GM21515 (cell line): Measurements from ENCODE around the gene APOA5.
"Not testable (repeated sequence)": the region's sequence is repeated elsewhere in the genome, so short reads cannot be mapped to it uniquely, and the experiment has no call there.

Source experiments
- ATAC-seq: cut with Tn5 transposase; IDR thresholded peaks from one replicate; pipeline ENCODE4 v1.9.1; 2021; ENCODE audit not compliant: unreplicated experiment

Gene APOA5, protein sequence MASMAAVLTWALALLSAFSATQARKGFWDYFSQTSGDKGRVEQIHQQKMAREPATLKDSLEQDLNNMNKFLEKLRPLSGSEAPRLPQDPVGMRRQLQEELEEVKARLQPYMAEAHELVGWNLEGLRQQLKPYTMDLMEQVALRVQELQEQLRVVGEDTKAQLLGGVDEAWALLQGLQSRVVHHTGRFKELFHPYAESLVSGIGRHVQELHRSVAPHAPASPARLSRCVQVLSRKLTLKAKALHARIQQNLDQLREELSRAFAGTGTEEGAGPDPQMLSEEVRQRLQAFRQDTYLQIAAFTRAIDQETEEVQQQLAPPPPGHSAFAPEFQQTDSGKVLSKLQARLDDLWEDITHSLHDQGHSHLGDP

DNA sequence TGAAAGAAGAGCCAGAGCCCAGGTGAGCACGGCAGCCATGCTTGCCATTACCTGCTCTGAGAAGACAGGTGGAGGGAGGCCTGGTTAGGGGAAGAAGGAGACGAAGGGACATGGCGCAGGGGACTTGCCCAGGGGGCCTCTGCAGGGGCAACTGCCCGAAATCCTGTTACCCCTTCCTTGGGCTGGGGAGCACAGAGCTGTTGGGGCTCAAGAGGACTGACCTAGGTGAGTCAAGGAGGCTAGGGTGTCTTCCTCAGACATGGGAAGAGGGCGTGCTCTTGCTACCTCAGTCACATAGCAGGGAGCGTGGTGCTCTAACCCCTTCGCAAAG is at the start of gene APOA5:
APOA5 (minus strand) TSS at position 67 of the 331 bp plus-strand sequence; CDS start at position 48, 19 bp downstream.
- no peak for ATAC-seq

DNA sequence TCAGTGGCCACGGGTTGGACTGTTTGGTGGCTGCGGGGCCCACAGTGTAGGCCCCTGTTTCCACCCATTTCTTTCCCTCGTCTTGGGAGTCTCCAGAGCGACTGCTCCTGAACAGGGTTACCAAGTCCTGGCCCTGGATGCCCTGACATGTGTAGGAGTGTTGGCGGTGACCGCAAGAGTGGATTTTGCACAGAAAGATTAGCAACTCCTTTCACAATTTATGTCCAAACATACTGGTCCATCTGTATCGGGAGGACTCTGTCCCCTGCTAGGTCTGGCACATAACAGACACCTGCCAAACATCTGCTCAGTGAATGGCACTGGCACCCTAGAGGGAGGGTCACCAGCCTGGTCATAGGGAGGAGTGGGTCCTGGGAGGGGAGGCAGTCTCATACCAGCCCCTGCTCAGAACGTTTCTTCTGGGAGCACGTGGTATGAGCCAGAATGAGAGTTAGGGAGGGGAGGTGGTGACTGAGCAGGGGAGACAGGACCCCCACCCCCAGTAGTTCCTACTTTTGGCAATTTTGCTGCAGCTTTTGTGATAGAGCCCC is 49.1 kb upstream of the APOA5 start:
- ATAC-seq, result no peak

DNA sequence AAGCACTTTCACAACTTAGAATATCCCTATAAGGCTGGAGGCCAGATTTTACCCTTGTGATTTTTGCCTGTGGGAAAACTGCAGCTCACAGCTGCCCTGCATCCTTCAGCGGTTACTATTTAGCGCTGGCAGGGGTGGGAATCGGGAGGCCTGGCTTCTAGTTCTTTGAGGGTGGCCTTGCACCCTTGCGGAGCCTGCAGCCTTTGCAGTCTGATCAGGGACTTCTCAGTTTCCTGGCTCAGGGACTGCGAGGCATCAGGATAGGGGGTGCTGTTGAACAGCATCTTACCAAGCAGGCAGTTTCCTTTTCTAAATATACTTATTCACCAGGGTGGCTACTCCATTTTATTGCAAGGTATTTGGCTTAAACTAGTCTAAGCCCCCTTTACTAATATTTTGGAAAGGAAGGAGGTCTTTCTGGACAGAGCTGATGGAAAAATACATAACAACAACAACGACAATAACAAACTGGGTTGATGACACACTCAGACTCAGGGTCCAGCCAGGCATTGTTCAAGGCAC is 48.6 kb upstream of the APOA5 start:
- no peak for ATAC-seq

DNA sequence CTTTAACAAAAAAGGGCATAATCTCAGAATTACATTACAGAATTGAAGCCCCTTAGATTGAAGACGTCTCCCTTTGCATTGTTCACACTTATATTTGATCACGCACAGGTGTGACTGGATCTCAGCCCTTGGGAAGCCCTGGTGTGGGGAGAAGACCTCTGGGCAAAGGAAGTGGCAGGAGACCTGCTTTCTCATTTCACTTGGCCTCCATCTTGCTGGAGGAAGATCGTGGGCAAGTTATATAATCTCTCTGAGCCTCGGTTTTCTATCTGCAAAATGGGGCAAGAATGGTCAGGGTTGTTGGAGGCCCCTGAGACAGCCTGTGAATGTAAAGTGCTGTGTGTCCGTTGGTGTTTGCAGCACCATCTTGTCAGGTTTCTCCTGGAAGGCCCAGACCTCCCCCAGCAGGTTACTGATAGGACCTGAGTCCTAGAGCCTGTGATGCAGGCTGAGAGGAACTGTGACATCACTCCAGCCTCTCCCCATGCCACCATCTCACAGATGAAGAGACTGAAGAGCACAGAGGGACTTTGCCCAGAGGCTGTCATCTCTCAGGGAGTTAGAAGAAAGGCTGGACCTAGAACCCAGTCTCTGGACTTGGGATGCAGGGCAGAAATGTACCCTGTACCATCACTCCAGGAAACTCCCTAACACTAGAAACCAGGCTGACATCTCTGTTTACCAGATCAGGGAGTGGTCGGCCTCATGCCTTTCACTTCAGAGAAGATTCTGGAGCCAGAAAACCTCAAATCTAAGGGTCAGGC is 46.8 kb upstream of the APOA5 start:
- no peak for ATAC-seq

DNA sequence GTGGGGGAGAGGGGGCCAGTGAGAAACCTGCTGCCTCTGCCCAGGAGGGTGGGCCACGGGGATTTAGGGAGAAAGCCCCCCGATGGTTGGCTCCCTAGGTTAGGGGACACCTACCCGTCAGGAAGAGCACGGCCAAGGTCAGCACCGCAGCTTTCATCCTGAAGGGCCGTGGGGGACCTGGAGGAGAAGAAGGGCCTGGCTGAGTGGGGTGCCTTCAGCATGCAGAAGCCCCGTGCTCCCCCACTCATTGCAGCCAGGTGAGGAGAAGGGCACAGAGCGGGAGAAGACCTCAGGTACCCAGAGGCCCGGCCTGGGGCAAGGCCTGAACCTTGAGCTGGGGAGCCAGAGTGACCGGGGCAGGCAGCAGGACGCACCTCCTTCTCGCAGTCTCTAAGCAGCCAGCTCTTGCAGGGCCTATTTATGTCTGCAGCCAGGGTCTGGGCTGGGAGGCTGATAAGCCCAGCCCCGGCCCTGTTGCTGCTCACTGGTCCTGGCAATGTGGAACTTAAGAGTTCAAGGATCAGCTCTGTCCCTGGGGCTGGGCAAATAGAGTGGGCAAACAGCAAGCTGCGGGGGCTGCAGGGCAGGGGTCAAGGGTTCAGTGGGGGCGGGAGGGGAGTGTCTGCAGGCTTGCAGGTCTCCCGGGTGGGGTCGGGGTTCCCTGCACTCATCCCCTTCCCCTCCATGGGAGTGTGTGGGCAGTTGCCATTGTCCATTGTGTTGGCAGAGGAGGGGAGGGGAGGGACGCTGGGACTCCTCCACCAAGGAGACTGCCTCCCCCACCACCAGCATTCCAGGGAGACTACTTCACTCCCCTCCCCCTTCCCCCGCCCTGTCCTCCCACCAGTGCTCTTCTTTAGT is 45.8 kb upstream of the APOA5 start, which contains the start of gene APOA1:
APOA1 (minus strand) TSS at position 392 of the 861 bp plus-strand sequence; CDS start at position 157, 235 bp downstream.
- ATAC-seq, result no peak

DNA sequence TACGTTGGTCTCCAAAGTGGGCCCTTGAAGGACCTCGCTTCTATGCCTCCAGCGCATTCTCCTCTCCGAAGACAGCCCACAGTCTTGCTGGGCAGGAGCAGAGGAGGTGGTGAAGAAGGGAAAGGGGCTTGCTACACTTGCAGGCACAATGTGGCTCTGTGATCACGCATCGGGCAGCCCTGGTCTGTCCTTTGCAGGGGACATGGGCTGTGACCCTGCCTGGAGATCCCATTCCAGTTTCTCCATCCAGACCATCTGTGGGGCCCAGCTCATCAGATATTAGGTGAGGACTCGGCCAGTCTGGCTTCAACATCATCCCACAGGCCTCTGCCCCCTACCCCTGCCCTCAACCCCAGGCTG is 44.9 kb upstream of the APOA5 start:
- no peak for ATAC-seq

DNA sequence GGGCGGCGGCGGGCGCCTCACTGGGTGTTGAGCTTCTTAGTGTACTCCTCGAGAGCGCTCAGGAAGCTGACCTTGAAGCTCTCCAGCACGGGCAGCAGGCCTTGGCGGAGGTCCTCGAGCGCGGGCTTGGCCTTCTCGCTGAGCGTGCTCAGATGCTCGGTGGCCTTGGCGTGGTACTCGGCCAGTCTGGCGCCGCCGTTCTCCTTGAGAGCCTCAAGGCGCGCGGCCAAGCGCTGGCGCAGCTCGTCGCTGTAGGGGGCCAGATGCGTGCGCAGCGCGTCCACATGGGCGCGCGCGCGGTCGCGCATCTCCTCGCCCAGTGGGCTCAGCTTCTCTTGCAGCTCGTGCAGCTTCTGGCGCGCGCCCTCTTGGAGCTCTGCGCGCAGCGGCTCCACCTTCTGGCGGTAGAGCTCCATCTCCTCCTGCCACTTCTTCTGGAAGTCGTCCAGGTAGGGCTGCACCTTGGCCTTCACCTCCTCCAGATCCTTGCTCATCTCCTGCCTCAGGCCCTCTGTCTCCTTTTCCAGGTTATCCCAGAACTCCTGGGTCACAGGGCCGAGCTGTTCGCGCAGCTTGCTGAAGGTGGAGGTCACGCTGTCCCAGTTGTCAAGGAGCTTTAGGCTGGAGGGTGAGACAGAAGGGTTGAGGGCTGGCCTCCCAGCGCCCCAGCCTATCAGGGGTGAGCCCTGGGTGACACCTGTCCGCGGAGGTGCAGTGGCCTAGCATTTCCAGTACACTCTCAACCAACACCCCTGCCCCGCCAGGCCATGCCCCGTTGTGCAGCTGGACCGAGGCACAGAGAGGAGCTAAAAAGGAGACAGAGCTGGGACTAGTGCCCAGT is 44.3 kb upstream of the APOA5 start:
- peak; percentile 84 for ATAC-seq

DNA sequence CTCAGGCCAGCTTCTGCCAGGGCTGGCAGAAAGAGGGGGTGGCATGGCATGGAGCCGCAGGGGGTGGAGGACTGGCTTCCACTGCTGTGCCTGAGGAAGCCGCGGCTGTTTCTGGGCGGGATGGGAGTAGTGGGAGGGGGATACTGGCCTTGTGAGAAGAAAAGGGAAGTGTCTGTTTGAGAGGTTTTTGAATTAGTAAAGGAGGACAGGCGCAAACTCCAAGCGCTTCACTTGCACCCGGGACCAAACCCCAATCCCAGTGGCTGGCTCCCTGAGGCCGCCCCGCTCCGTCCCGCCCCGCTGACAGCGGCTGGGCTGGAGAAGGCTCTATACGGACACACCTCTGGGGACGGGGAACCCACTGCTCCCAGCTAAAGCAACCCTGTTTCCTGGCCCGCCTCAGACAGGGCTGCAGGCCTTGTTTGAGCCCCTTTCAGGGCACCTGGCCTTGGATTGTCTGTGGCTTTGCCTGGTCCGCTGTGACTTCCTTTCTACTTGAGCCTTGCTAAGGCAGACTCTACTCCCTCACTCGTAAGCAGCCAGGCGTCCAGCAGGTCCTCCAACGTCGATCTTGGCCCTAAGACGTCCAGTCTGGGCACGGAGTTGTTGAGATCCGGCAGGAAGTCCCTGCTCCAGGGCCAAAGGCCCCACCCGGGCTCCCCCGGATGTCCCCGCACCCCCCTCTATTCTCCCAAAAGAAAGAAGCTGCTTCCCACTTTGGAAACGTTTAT is 43.5 kb upstream of the APOA5 start:
- ATAC-seq, result no peak

DNA sequence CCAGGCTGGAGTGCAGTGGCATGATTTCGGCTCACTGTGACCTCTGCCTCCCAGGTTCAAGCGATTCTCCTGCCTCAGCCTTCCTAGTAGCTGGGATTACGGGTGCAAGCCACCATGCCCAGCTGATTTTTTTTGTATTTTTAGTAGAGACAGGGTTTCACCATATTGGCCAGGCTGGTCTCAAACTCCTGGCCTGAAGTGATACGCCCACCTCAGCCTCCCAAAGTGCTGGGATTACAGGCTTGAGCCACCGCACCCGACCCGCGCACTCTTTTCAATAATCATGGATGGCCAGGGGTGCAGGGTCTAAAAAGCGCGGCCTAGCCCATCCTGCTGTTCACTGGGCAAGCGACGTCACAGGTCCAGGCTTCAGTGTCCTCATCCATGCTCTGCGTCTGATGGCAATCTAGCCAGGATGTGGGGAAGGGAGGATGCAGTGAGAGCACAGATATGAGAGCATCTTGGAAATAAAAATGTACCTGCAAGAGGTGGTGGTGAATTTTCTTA is 42.9 kb upstream of the APOA5 start:
- ATAC-seq, result not testable (repeated sequence)

DNA sequence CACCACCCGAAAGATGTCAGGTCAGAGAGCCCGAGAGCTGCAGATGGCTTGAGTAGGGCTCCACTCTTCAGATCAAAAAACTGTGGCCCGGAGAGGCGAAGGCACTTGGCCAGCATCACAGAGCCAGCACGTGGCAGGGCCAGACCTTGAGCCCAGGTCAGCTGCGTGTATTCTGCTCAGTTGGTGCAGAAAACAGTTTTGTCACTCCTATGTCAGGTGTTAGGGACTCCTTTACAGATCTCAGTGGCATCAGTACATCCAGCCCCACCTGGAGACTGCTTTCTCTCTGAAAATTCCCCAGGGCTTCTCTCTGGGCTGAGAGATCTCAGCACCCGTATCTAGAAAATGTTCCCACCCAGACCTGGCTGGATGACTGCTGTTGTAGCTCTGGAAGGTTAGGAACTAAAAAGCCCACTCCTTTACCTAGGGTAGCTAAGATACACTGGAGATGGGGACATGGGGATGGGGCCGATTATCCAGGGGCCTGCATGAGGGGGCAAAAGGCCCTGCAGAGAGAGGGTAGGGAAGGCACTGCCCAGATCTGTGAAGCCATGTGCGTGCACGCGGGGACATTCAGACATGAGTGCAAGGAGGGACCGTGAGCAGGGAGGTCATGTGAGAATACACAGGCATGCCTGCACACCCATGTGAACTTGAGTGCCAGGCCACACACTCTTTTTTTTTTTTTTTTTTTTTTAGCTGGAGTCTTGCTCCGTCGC is 42.3 kb upstream of the APOA5 start:
- no peak for ATAC-seq

DNA sequence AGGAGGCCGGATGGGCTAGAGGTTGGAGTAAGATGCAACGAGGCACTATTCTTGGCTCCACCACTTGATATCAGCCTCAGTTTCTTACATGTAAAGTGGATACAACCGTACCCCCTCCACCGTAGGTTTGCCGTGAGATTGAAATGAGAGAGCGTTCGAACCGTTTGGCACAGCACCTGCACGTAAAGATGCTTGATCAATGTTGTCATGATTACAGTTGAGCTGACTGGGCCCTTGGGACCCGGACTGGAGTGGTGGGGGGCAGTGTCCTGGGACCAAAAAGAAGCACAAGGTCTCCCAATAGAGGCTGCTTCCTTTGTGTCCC is 41.8 kb upstream of the APOA5 start:
- ATAC-seq, result no peak

DNA sequence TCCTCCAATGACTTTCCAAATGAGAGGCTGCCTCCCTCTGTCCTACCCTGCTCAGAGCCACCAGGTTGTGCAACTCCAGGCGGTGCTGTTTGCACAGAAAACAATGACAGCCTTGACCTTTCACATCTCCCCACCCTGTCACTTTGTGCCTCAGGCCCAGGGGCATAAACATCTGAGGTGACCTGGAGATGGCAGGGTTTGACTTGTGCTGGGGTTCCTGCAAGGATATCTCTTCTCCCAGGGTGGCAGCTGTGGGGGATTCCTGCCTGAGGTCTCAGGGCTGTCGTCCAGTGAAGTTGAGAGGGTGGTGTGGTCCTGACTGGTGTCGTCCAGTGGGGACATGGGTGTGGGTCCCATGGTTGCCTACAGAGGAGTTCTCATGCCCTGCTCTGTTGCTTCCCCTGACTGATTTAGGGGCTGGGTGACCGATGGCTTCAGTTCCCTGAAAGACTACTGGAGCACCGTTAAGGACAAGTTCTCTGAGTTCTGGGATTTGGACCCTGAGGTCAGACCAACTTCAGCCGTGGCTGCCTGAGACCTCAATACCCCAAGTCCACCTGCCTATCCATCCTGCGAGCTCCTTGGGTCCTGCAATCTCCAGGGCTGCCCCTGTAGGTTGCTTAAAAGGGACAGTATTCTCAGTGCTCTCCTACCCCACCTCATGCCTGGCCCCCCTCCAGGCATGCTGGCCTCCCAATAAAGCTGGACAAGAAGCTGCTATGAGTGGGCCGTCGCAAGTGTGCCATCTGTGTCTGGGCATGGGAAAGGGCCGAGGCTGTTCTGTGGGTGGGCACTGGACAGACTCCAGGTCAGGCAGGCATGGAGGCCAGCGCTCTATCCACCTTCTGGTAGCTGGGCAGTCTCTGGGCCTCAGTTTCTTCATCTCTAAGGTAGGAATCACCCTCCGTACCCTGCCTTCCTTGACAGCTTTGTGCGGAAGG is 40.9 kb upstream of the APOA5 start:
- ATAC-seq, result no peak

DNA sequence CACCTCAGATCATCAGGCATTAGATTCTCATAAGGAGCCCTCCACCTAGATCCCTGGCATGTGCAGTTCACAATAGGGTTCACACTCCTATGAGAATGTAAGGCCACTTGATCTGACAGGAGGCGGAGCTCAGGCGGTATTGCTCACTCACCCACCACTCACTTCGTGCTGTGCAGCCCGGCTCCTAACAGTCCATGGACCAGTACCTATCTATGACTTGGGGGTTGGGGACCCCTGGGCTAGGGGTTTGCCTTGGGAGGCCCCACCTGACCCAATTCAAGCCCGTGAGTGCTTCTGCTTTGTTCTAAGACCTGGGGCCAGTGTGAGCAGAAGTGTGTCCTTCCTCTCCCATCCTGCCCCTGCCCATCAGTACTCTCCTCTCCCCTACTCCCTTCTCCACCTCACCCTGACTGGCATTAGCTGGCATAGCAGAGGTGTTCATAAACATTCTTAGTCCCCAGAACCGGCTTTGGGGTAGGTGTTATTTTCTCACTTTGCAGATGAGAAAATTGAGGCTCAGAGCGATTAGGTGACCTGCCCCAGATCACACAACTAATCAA is 40.2 kb upstream of the APOA5 start:
- no peak for ATAC-seq

DNA sequence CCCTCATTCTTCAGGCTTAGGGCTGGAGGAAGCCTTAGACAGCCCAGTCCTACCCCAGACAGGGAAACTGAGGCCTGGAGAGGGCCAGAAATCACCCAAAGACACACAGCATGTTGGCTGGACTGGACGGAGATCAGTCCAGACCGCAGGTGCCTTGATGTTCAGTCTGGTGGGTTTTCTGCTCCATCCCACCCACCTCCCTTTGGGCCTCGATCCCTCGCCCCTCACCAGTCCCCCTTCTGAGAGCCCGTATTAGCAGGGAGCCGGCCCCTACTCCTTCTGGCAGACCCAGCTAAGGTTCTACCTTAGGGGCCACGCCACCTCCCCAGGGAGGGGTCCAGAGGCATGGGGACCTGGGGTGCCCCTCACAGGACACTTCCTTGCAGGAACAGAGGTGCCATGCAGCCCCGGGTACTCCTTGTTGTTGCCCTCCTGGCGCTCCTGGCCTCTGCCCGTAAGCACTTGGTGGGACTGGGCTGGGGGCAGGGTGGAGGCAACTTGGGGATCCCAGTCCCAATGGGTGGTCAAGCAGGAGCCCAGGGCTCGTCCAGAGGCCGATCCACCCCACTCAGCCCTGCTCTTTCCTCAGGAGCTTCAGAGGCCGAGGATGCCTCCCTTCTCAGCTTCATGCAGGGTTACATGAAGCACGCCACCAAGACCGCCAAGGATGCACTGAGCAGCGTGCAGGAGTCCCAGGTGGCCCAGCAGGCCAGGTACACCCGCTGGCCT is 38.7 kb upstream of the APOA5 start:
- no peak for ATAC-seq

DNA sequence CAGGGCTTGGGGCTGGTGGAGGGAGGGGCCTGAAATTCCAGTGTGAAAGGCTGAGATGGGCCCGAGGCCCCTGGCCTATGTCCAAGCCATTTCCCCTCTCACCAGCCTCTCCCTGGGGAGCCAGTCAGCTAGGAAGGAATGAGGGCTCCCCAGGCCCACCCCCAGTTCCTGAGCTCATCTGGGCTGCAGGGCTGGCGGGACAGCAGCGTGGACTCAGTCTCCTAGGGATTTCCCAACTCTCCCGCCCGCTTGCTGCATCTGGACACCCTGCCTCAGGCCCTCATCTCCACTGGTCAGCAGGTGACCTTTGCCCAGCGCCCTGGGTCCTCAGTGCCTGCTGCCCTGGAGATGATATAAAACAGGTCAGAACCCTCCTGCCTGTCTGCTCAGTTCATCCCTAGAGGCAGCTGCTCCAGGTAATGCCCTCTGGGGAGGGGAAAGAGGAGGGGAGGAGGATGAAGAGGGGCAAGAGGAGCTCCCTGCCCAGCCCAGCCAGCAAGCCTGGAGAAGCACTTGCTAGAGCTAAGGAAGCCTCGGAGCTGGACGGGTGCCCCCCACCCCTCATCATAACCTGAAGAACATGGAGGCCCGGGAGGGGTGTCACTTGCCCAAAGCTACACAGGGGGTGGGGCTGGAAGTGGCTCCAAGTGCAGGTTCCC is 38.0 kb upstream of the APOA5 start, which contains the start of gene APOC3:
APOC3 (plus strand) TSS at position 383 of the 659 bp plus-strand sequence. CDS start 676 bp downstream, outside the sequence.
- no peak for ATAC-seq
